Fibroblast of skin of left quadriceps (primary cell): Measurements from ENCODE around the gene ARID5B.

Source experiments
- DNase-seq, 2 experiments: peaks; one replicate each; pipeline ENCODE4 v3.0.0-alpha.2; 2013; ENCODE audit warnings: low read depth in 2 of 2

The ARID5B gene

DNA sequence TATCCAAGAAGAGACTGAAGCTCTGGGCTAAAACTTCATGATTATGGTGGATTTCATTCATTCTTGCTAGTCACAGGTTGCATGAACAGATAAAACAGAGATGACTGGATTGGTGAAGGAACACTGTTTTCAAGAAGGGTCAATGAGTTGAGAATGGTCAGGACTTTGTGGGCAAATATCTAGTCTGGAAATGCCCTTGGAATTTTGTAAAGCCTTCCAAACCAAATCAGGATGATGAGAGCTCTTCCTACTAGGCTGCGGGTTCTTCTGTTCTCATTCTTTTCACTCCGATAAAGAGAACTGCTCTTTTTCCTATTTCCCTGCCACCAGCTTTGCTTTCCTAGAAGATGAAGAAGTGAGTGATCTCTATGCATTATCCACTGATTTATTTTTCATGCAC lies 171.4 kb downstream of the ARID5B start:
- DNase-seq, result no peak

GRCh38 chr10:62073429-62073828 lies 171.9 kb downstream of the ARID5B start:
- DNase-seq, result no peak

- no peak for DNase-seq
Measured at GRCh38 chr10:62075414-62075813, 173.9 kb downstream of the ARID5B start.

GRCh38 chr10:62075912-62076311 lies 174.4 kb downstream of the ARID5B start:
- no peak for DNase-seq

GRCh38 chr10:62076891-62077290 lies 175.4 kb downstream of the ARID5B start:
- DNase-seq, result peak in 1 of 2 experiments; percentile 50

DNA sequence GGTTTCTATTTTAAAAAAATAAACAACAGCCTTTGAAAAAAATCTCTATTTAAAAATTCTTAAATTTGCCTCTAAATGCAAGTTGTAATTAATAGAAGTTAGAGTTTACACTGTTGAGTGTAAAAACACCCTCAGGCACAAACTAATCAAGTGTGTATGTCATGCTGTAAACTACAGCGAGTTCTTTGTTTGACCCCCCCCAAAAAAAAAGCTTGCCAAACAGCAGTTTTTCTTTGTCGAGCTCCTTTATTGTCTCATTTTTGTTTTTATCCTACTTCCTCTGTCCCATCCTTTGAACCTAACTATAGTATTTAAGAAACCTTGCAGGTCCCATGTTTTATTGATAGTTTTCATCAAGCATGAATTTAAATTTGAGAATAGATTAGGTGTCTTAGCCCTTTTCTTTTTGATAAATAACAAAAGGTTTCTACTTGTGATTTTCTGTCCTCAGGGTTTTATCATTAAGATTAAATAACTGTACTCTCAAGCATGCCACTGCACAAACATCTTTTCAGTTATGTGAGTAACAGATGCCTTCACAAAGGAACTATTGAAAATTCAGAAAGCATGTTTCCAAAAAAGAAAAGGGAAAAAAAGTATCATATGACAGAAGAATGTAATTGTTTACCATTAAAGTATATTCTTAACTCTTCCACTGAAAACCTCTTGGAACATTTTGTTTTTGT lies 176.0 kb downstream of the ARID5B start:
- DNase-seq, result no peak

DNA sequence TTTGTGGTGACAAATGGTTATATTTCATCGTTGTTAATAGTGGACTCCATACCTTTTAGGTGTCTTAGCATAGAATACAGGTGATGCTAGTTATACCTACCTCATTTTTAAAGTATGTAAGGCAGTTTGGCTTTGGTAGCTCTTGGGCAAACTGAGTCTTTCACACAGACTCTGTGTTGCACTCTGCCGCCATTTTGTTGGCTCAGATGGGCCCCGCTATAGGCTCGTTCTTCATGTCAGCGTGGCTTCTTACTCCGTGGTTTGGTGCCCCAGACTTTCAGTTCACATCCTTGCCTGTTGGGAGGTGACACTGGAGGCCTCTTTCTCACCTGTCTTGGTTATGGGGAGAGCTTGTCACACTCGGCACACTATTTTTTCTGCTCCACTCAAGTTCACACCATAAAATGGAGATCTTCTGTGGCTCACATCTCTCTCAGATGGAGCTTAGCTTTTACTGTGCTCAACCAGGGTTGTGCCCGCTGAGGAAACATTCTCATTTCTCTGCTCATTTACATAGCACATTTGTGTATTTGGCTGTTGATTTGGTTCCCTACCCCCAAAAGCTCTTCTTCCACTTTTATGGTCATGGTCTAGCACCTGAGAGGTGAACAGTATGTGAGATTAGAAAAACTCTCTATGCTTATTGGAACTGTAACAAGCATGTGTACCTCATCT lies 178.5 kb downstream of the ARID5B start:
- no peak for DNase-seq

DNA sequence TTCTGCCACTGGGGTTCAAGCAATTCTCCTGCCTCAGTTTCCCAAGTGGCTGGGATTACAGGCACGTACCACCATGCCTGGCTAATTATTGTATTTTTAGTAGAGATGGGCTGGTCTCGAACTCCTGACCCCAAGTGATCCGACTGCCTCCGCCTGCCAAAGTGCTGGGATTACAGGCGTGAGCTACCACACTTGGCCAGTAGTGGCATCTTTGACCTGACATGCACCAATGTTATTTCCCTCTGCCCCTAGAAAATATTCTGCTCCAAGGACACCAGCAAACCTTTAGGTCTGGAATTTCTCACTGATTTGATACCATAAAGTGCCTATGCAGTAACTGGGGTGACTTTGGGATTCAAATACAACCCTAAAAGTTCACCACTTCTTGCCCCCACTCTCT lies 179.4 kb downstream of the ARID5B start:
- DNase-seq, result no peak

DNA sequence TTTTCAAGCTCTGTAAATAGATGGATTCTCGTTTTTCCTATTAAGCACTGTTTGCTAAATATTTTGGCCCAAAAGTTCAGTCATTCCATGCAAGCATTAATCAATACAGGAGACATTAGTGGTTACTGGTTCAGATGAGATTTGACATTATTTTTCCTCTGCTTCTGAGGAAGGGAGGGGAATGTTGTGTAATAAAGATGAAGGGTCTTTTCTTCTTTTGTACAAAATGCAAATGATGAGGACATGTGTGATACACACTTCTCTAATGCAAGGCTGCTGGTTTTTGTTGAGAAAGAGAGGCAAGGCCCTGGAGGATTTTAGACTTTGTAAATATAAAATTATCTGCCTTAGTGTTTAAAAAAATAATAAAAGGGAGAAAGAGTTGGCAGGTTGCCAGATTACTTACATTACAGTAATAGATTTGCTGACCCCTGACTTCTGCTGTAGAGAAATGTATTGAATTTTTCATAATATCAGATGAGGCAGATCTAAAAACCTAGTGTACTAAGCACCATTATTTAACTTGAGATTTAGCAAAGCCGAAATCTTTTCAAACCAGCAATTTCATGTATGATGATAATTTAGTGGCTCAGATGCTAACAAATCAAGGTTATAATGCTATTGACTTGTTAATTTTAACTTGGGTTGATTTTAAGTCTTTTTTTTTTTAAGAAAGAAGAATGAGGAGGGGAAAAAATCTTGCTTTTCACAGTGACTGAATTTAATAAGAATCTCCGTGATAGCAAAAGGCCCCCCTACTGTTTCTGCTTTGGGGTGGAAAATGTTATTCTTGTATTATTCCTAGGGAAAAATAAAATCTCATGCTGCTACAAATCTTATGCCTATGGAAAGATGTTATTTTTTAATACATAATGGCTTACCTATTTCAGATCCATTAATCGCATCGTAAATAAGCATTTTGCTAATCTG lies 180.1 kb downstream of the ARID5B start:
- no peak for DNase-seq

- DNase-seq, result no peak
Measured at GRCh38 chr10:62082271-62082656, 180.8 kb downstream of the ARID5B start.

- DNase-seq, result no peak
Measured at GRCh38 chr10:62082729-62083411, 181.4 kb downstream of the ARID5B start.

GRCh38 chr10:62083412-62084267 lies 182.1 kb downstream of the ARID5B start:
- peak in 1 of 2 experiments; percentile 63 for DNase-seq

GRCh38 chr10:62084451-62084850 lies 183.0 kb downstream of the ARID5B start:
- DNase-seq, result no peak

GRCh38 chr10:62085404-62085803 lies 183.9 kb downstream of the ARID5B start:
- DNase-seq, result no peak

- no peak for DNase-seq
Measured at GRCh38 chr10:62085821-62086220, 184.3 kb downstream of the ARID5B start.

GRCh38 chr10:62087329-62087728 lies 185.8 kb downstream of the ARID5B start:
- DNase-seq, result no peak

DNA sequence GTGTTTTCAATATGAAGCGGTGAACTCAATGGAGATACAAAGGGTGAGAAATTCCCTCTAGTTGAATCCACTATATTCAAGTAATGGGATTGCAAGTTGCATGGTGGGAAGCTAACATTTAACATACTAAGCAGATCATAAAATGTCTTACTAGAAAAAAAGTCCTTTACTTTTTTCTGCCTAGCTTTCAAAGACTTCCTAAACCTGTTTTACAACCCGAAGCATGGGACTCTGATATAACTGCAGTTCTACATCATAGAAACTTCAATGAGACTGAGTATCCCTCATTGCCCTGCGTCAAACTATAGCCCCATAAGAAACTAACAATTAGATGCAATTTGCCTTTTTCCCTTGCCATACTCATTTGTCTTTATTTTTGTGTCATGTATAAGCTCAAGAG lies 187.3 kb downstream of the ARID5B start:
- no peak for DNase-seq

- DNase-seq, result no peak
Measured at GRCh38 chr10:62092301-62093030, 191.0 kb downstream of the ARID5B start.

GRCh38 chr10:62093863-62094291 lies 192.4 kb downstream of the ARID5B start:
- DNase-seq, result peak; percentile 82 to 84
